HCT116 (cell line): ENCODE data around the gene OXT. TPM values are rescaled to one million over a fixed set of nuclear protein-coding genes. Genes with fewer than 3 reads are reported as not detected.
"Not testable (repeated sequence)": the region's sequence is repeated elsewhere in the genome, so short reads cannot be mapped to it uniquely, and the experiment has no call there.

Experiments
- ATAC-seq: fragments of 200-7000 bp; cut with Tn5 transposase; 2 replicates; pipeline ENCODE4 v1.9.1; 2020; ENCODE audit warnings: mild to moderate bottlenecking, moderate library complexity
- BruUV-seq: library from RNA; stranded (reverse); fragments of 400-500 nt; replicated peaks from 2 replicates; lab custom pipeline; 2021; lab: Mats Ljungman, UMichigan
- CTCF ChIA-PET: fragments of 300-600 bp; sonication (Branson Sonifier 250); formaldehyde crosslinking; loops from one replicate; lab custom pipeline; 2021; ENCODE audit warnings: antibody characterized with exemption; lab: Charles Lee
- POLR2A ChIA-PET: fragments of 300-600, 350-600 bp; sonication (Branson Sonifier 250); formaldehyde crosslinking; loops from one replicate; lab custom pipeline; 2021; ENCODE audit warnings: antibody characterized with exemption; lab: Charles Lee
- RAD21 ChIA-PET, 2 experiments: fragments of 300-600 bp; sonication (Branson Sonifier 250); formaldehyde crosslinking; loops; one replicate each; lab custom pipeline; 2023; ENCODE audit warnings: low total read pairs in 2 of 2; ENCODE audit not compliant: uncharacterized antibody in 2 of 2, unreplicated experiment in 2 of 2, low non-redundant PET in 1 of 2; lab: Charles Lee
- DNase-seq: peaks from one replicate; pipeline ENCODE4 v3.0.0-alpha.2; 2010; ENCODE audit warnings: low read depth, low spot score
- H2AFZ ChIP-seq: fragments of 200-600 bp; shearing (Covaris generic), sonication (generic); 2 replicates; pipeline ENCODE4 v1.6.1; 2017; ENCODE audit warnings: low read depth, mixed run types, mixed read lengths, antibody characterized with exemption, low read length; ENCODE audit not compliant: poor library complexity, severe bottlenecking
- H3K27ac ChIP-seq: 2 replicates; pipeline ENCODE4 v1.5.1; 2012; ENCODE audit warnings: low read depth, low read length
- H3K27me3 ChIP-seq: fragments of 200-600 bp; sonication (generic); 2 replicates; pipeline ENCODE4 v1.6.1; 2016; ENCODE audit warnings: mixed run types, low read length, mixed read lengths; ENCODE audit not compliant: insufficient read depth
- H3K36me3 ChIP-seq, 2 experiments: fragments of 200-500 bp in 1 of 2; fragments of 200-600 bp in 1 of 2; sonication (Bioruptor generic) in 1 of 2; sonication (generic) in 1 of 2; 2 replicates each; pipeline versions ENCODE4 v1.5.1 to v1.6.1; 2014 to 2016; ENCODE audit warnings: low read length in 2 of 2, inconsistent platforms in 1 of 2, mixed read lengths in 1 of 2, mixed run types in 1 of 2; ENCODE audit not compliant: insufficient read depth in 2 of 2, control insufficient read depth in 1 of 2
- H3K4me1 ChIP-seq, 2 experiments: fragments of 200-600 bp in 1 of 2; sonication (generic) in 1 of 2; 2 replicates each; pipeline versions ENCODE4 v1.5.1 to v1.6.1; 2012 to 2017; ENCODE audit warnings: low read length in 2 of 2, inconsistent platforms in 1 of 2, mild to moderate bottlenecking in 1 of 2, mixed read lengths in 1 of 2, mixed run types in 1 of 2, moderate library complexity in 1 of 2; ENCODE audit not compliant: insufficient read depth in 2 of 2, control insufficient read depth in 1 of 2
- H3K4me2 ChIP-seq: fragments of 200-600 bp; sonication (generic); 2 replicates; pipeline ENCODE4 v1.6.1; 2017; ENCODE audit warnings: mixed run types, low read length, mixed read lengths
- H3K4me3 ChIP-seq, 2 experiments: fragments of 200-600 bp in 1 of 2; sonication (generic) in 1 of 2; replicated peaks in 1 of 2; 2 replicates each; pipeline ENCODE4 v1.5.1; 2011 to 2016; ENCODE audit warnings: low read length in 2 of 2, control low read depth in 1 of 2, low read depth in 1 of 2, mild to moderate bottlenecking in 1 of 2, mixed read lengths in 1 of 2, mixed run types in 1 of 2
- H3K79me2 ChIP-seq: fragments of 200-600 bp; sonication (generic); 2 replicates; pipeline ENCODE4 v1.6.1; 2017; ENCODE audit warnings: mild to moderate bottlenecking, mixed run types, low read length, moderate library complexity, mixed read lengths; ENCODE audit not compliant: insufficient read depth
- H3K9ac ChIP-seq: fragments of 200-600 bp; sonication (generic); 2 replicates; pipeline ENCODE4 v1.6.1; 2016; ENCODE audit warnings: low read length, mixed read lengths
- H3K9me2 ChIP-seq: fragments of 200-600 bp; sonication (generic), shearing (Covaris generic); 2 replicates; pipeline ENCODE4 v1.6.1; 2017; ENCODE audit warnings: mixed run types, mild to moderate bottlenecking, moderate library complexity; ENCODE audit not compliant: insufficient read depth
- H3K9me3 ChIP-seq, 2 experiments: fragments of 200-500 bp in 1 of 2; fragments of 200-600 bp in 1 of 2; sonication (Bioruptor generic) in 1 of 2; sonication (generic) in 1 of 2; 2 replicates each; pipeline ENCODE4 v1.6.1; 2014 to 2017; ENCODE audit warnings: low read length in 2 of 2, mixed read lengths in 2 of 2, inconsistent platforms in 1 of 2, low read depth in 1 of 2, mild to moderate bottlenecking in 1 of 2, mixed run types in 1 of 2, moderate library complexity in 1 of 2; ENCODE audit not compliant: control insufficient read depth in 1 of 2, insufficient read depth in 1 of 2
- H4K20me1 ChIP-seq: fragments of 200-600 bp; sonication (generic), shearing (Covaris generic); 2 replicates; pipeline ENCODE4 v1.6.1; 2017; ENCODE audit warnings: mixed run types, mild to moderate bottlenecking, moderate library complexity; ENCODE audit not compliant: insufficient read depth
- ATF3 ChIP-seq: IDR thresholded peaks from 2 replicates; pipeline ENCODE4 v1.6.1; 2012
- EGR1 ChIP-seq: IDR thresholded peaks from 2 replicates; pipeline ENCODE4 v1.6.1; 2012; ENCODE audit warnings: low read depth
- EZH2 ChIP-seq: fragments of 200-600 bp; sonication (generic); IDR thresholded peaks from 2 replicates; pipeline ENCODE4 v1.6.1; 2017; ENCODE audit warnings: antibody characterized with exemption, mixed run types
- JUND ChIP-seq: IDR thresholded peaks from 2 replicates; pipeline ENCODE4 v1.6.1; 2012
- MAX ChIP-seq: IDR thresholded peaks from 2 replicates; pipeline ENCODE4 v1.6.1; 2012
- POLR2A ChIP-seq: IDR thresholded peaks from 2 replicates; pipeline ENCODE4 v1.7.0; 2011; ENCODE audit warnings: borderline replicate concordance; ENCODE audit not compliant: insufficient read depth, insufficient read length; ENCODE audit errors: extremely low read depth
- RAD21 ChIP-seq: IDR thresholded peaks from 2 replicates; pipeline ENCODE4 v1.6.1; 2012; ENCODE audit warnings: low read depth, mild to moderate bottlenecking
- ZFX ChIP-seq: fragments of 450-650 bp; IDR thresholded peaks from 2 replicates; pipeline ENCODE4 v1.6.1; 2017
- intact Hi-C: fragments of 100-400 bp; cut with micrococcal nuclease; formaldehyde crosslinking; loops from 2 replicates; pipeline ENCODE4 v1.10.0; 2022
- total RNA-seq: library from RNA; stranded (reverse); gene quantifications from one replicate; pipeline ENCODE4 v1.2.1, GENCODE V29; 2021; ENCODE audit not compliant: unreplicated experiment

Gene OXT
- total RNA-seq, 1 experiment from 2014 or later, result not detected

- DNase-seq, H3K4me1 ChIP-seq, H3K4me2 ChIP-seq, H3K9me3 ChIP-seq, H3K4me3 ChIP-seq, H3K27ac ChIP-seq, H3K79me2 ChIP-seq, H3K9me2 ChIP-seq, intact Hi-C loops, POLR2A ChIA-PET, H3K9ac ChIP-seq, H3K27me3 ChIP-seq, ATAC-seq, H2AFZ ChIP-seq, H4K20me1 ChIP-seq, BruUV-seq, RAD21 ChIA-PET, CTCF ChIA-PET: not testable (repeated sequence)
- H3K36me3 ChIP-seq, result peaks cover 8 to 25% of the 10 kb centered on the region in 2 experiments; a peak in 3 of 4 replicates
Observed at GRCh38 chr20:3022559-3023490, 48.6 kb upstream of the OXT start.

GRCh38 chr20:3027987-3028386 is 43.4 kb upstream of the OXT start:
- H3K9ac ChIP-seq, result no peak overlapping the region
- H3K9me2 ChIP-seq, result no peaks in the 10 kb centered on the region
- intact Hi-C loops, result no loop called here
- ChIA-PET POLR2A (no interaction called here), RAD21 (no interaction called here), CTCF (no interaction called here)
- no peak overlapping the region for H3K27ac ChIP-seq
- no peak overlapping the region for H3K4me2 ChIP-seq
- no peaks in the 10 kb centered on the region for H4K20me1 ChIP-seq
- H3K4me3 ChIP-seq, result no peak overlapping the region
- no peaks in the 10 kb centered on the region for H3K9me3 ChIP-seq
- BruUV-seq, result no TSS peak
- no peaks in the 10 kb centered on the region for H3K4me1 ChIP-seq
- no peak for TF ChIP-seq EZH2
- TF ChIP-seq POLR2A, result no peak
- TF ChIP-seq ZFX, result no peak
- no peak for TF ChIP-seq RAD21
- TF ChIP-seq ATF3, result no peak
- TF ChIP-seq JUND, result no peak
- no peak for TF ChIP-seq MAX
- no peak for TF ChIP-seq EGR1
- ATAC-seq (no peak), DNase-seq (no peak)
- H3K36me3 ChIP-seq, result peaks cover 10 to 19% of the 10 kb centered on the region in 2 experiments; a peak in 3 of 4 replicates
- no peak overlapping the region for H2AFZ ChIP-seq
- no peaks in the 10 kb centered on the region for H3K27me3 ChIP-seq
- H3K79me2 ChIP-seq, result no peaks in the 10 kb centered on the region
